Stimulated activated CD4-positive, alpha-beta T cell treated with anti-CD3 and anti-CD28 coated beads, Interleukin-15, amount 100 ng/mL, for 1 hour (primary cell): ENCODE data around the gene DHH.
"Not testable (repeated sequence)": the region's sequence is repeated elsewhere in the genome, so short reads cannot be mapped to it uniquely, and the experiment has no call there.

Experiments
- DNase-seq, 2 donors: peaks; one replicate each; pipeline ENCODE4 v3.0.0-alpha.2; 2020; ENCODE audit warnings: low read depth in 1 of 2, low spot score in 1 of 2

Gene DHH

GRCh38 chr12:49079793-49080192, 14.8 kb downstream of the DHH start:
- DNase-seq: no peak

GRCh38 chr12:49070971-49071370, 23.6 kb downstream of the DHH start:
- DNase-seq: no peak

GRCh38 chr12:49069507-49070346, 24.9 kb downstream of the DHH start, which contains the start of gene RHEBL1:
Gene RHEBL1, minus strand, starts transcription at chr12:49069979. Its CDS starts 194 bp downstream, at chr12:49069785.
- peak; percentile 95 to 99 for DNase-seq

- no peak for DNase-seq
Observed at GRCh38 chr12:49068879-49069506, 25.6 kb downstream of the DHH start.

- DNase-seq: no peak
Observed at GRCh38 chr12:49066120-49066519, 28.5 kb downstream of the DHH start.

GRCh38 chr12:49064767-49065152, 29.8 kb downstream of the DHH start:
- no peak for DNase-seq

- not testable (repeated sequence) for DNase-seq
Observed at GRCh38 chr12:49061916-49062315, 32.7 kb downstream of the DHH start.

- DNase-seq: no peak
Observed at GRCh38 chr12:49061157-49061650, 33.4 kb downstream of the DHH start.

- peak; percentile 78 to 80 for DNase-seq
Observed at GRCh38 chr12:49060237-49061156, 34.1 kb downstream of the DHH start, which contains the start of gene KMT2D. Gene KMT2D, minus strand, starts transcription at chr12:49060794. Its CDS starts 5,470 bp downstream, at chr12:49055324.

GRCh38 chr12:49059299-49060171, 35.1 kb downstream of the DHH start:
- DNase-seq: no peak

- DNase-seq: no peak
Observed at GRCh38 chr12:49059045-49059298, 35.6 kb downstream of the DHH start.

- no peak for DNase-seq
Observed at GRCh38 chr12:49058366-49059044, 36.1 kb downstream of the DHH start.

GRCh38 chr12:49057888-49058287, 36.7 kb downstream of the DHH start:
- DNase-seq: no peak

GRCh38 chr12:49055978-49056754, 38.4 kb downstream of the DHH start:
- DNase-seq: no peak

GRCh38 chr12:49055092-49055491, 39.5 kb downstream of the DHH start:
- no peak for DNase-seq

- DNase-seq: no peak
Observed at GRCh38 chr12:49054524-49054923, 40.1 kb downstream of the DHH start.

GRCh38 chr12:49054096-49054495, 40.5 kb downstream of the DHH start:
- no peak for DNase-seq

- no peak for DNase-seq
Observed at GRCh38 chr12:49052451-49053208, 42.0 kb downstream of the DHH start.
